ENCODE results near the gene SEC14L5.

DNA sequence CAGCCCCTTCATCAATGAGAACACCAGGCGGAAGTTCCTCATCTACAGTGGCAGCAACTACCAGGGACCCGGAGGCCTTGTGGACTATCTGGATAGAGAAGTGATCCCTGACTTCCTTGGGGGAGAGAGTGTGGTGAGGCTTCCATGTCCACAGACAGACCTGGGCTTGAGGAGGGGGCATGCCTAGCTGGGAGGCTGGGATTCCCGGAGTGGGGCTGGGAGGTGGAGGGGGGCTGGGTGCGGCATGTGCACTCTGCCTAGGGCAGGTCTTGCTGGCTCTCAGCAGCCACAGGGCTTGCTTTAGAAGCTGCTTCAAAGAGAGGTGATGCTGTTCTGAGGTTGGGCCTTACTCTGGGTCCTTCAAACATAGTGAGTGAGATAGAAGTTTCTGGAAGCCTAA, 47.8 kb downstream of the SEC14L5 start:
- TF ChIP-seq, protein P1, sequence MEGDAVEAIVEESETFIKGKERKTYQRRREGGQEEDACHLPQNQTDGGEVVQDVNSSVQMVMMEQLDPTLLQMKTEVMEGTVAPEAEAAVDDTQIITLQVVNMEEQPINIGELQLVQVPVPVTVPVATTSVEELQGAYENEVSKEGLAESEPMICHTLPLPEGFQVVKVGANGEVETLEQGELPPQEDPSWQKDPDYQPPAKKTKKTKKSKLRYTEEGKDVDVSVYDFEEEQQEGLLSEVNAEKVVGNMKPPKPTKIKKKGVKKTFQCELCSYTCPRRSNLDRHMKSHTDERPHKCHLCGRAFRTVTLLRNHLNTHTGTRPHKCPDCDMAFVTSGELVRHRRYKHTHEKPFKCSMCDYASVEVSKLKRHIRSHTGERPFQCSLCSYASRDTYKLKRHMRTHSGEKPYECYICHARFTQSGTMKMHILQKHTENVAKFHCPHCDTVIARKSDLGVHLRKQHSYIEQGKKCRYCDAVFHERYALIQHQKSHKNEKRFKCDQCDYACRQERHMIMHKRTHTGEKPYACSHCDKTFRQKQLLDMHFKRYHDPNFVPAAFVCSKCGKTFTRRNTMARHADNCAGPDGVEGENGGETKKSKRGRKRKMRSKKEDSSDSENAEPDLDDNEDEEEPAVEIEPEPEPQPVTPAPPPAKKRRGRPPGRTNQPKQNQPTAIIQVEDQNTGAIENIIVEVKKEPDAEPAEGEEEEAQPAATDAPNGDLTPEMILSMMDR (IDR thresholded peaks at IDR 0.05): no peak
- TF ChIP-seq POLR2A (IDR thresholded peaks at IDR 0.05): no peak
